ENCODE measurements around the gene WDR64. TPM values are rescaled to one million over a fixed set of nuclear protein-coding genes. Genes with fewer than 3 reads are reported as not detected.

Gene WDR64
- total RNA-seq, 2 experiments from 2014 or later: not detected

GRCh38 chr1:241846862-241847539, 194.9 kb downstream of the WDR64 start:
- POLR2A ChIA-PET: interaction anchor here (0.6 to 1.1 kb wide), 2 partner anchors 207 to 235 kb away, joined by 3 to 5 read pairs; partner anchors contain the start of genes CHML and OPN3
- CTCF ChIA-PET: interaction anchor here (1.2 to 1.7 kb wide), 2 partner anchors 38 to 236 kb away, joined by 3 to 5 read pairs; no protein-coding TSS in a partner anchor

DNA sequence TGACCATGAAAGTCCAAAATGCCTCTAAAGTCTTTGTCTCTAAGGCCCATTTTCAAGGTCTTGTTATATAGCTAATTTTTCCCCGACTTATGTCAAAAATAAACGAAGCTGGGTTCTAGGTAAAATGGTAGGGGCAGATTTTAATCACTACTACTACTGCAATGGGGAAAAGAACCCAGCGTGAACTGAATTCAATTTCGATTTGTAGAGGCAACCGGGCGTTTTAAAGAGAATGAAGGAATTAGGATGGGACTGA, 195.4 kb downstream of the WDR64 start:
- CTCF ChIA-PET: interaction anchor here (1.0 to 1.7 kb wide), 3 partner anchors 19 to 236 kb away, joined by 3 to 5 read pairs (median 3); no protein-coding TSS in a partner anchor
- POLR2A ChIA-PET: interaction anchor here (1.0 to 1.1 kb wide), 2 partner anchors 207 to 209 kb away, joined by 5 to 6 read pairs; partner anchors contain the start of genes CHML and OPN3

- CTCF ChIA-PET: interaction anchor here (1.0 to 1.7 kb wide), 3 partner anchors 18 to 237 kb away, joined by 3 to 5 read pairs (median 3); no protein-coding TSS in a partner anchor
- POLR2A ChIA-PET: interaction anchor here (1.0 to 1.1 kb wide), 2 partner anchors 208 to 209 kb away, joined by 5 to 6 read pairs; partner anchors contain the start of genes CHML and OPN3
These were observed 196.0 kb downstream of the WDR64 start, which contains the start of gene EXO1 for GRCh38 chr1:241847796-241848685. EXO1 (plus strand) TSS chr1:241848204; CDS start chr1:241850426, 2,222 bp downstream.

DNA sequence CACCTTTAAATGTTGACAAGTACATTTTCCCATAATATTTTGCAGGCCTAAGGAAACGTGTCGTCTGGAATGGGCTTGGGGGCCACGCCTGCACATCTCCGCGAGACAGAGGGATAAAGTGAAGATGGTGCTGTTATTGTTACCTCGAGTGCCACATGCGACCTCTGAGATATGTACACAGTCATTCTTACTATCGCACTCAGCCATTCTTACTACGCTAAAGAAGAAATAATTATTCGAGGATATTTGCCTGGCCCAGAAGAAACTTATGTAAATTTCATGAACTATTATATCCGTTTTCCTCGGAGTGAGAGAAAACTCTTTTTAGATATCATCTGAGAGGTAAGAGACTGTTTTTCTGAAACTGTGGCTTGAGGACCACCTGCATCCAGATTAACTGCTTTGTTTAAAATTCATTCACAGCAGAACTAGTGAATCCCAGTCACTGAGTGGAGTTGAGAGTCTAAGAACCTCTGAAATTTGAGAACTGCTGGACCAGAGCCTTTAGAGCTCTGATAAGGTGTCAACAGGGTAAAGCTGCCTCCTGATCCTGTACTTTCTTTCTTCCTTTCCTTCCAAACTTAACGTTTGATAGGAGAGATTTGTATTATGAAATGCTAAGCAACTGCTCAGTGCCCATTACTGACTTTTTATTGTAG, 196.7 kb downstream of the WDR64 start:
- POLR2A ChIA-PET: interaction anchor here (0.9 kb wide), 1 partner anchor 208 kb away, joined by 3 read pairs; no protein-coding TSS in a partner anchor
- CTCF ChIA-PET: interaction anchor here (0.8 to 1.7 kb wide), 2 partner anchors 151 to 238 kb away, joined by 3 to 5 read pairs; no protein-coding TSS in a partner anchor

- ChIA-PET POLR2A (interaction anchor here (0.9 kb wide), 1 partner anchor 209 kb away, joined by 3 read pairs; no protein-coding TSS in a partner anchor), CTCF (interaction anchor here (0.8 kb wide), 1 partner anchor 150 kb away, joined by 3 read pairs; no protein-coding TSS in a partner anchor)
These were observed 197.2 kb downstream of the WDR64 start for GRCh38 chr1:241849345-241849695.

Other genes starting within 250 kb of the WDR64 start
- gene FH, start 132.5 kb upstream of the WDR64 start, total RNA-seq: 10 to 100 TPM; 95.9 to 98.2 TPM
- under 1 TPM in 1 of 2 experiments, not detected in 1; 0.42 TPM for gene KMO, start 119.9 kb upstream of the WDR64 start, total RNA-seq
- 10 to 100 TPM; 23.1 to 24.8 TPM for gene CHML, start 11.9 kb upstream of the WDR64 start, total RNA-seq
- gene OPN3, start 11.9 kb upstream of the WDR64 start, total RNA-seq: 1 to 10 TPM; 6.9 to 8.2 TPM
- gene EXO1, start 195.9 kb downstream of the WDR64 start, total RNA-seq: 10 to 100 TPM; 81.1 to 82.9 TPM